Smooth muscle cell (in vitro differentiated cells): ENCODE measurements around the gene PKDREJ. TPM values are rescaled to one million over a fixed set of nuclear protein-coding genes. Genes with fewer than 3 reads are reported as not detected.

Source experiments
- DNase-seq: peaks from one replicate; lab custom pipeline; 2025; ENCODE audit not compliant: unreplicated experiment; lab: John Stamatoyannopoulos, UW
- H2AFZ ChIP-seq: fragments of 200-600 bp; sonication (generic); 2 replicates; pipeline ENCODE4 v1.6.0; 2016; ENCODE audit warnings: antibody characterized with exemption, low read depth, mild to moderate bottlenecking
- H3F3A ChIP-seq: fragments of 200-600 bp; sonication (generic); 2 replicates; pipeline ENCODE4 v1.6.0; 2017; ENCODE audit warnings: antibody characterized with exemption, low read depth
- H3K27ac ChIP-seq: fragments of 200-600 bp; sonication (generic); 2 replicates; pipeline ENCODE4 v1.5.1; 2016; ENCODE audit warnings: low read depth, mild to moderate bottlenecking
- H3K27me3 ChIP-seq: fragments of 200-600 bp; sonication (generic); 2 replicates; pipeline ENCODE4 v1.6.1; 2016; ENCODE audit warnings: low read depth, mild to moderate bottlenecking
- H3K36me3 ChIP-seq: fragments of 200-600 bp; sonication (generic); 2 replicates; pipeline ENCODE4 v1.5.1; 2016; ENCODE audit warnings: low read depth
- H3K4me1 ChIP-seq: fragments of 200-600 bp; sonication (generic); 2 replicates; pipeline ENCODE4 v1.5.1; 2016; ENCODE audit warnings: low read depth
- H3K4me2 ChIP-seq: fragments of 200-600 bp; sonication (generic); 2 replicates; pipeline ENCODE4 v1.6.0; 2016; ENCODE audit warnings: mild to moderate bottlenecking
- H3K4me3 ChIP-seq: fragments of 200-600 bp; sonication (generic); 2 replicates; pipeline ENCODE4 v1.5.1; 2016; ENCODE audit warnings: mild to moderate bottlenecking
- H3K79me2 ChIP-seq: fragments of 200-600 bp; sonication (generic); 2 replicates; pipeline ENCODE4 v1.6.0; 2016; ENCODE audit warnings: low read depth, mild to moderate bottlenecking
- H3K9ac ChIP-seq: fragments of 200-600 bp; sonication (generic); 2 replicates; pipeline ENCODE4 v1.6.0; 2016; ENCODE audit warnings: low read depth
- H3K9me3 ChIP-seq: fragments of 200-600 bp; sonication (generic); replicated peaks from 2 replicates; pipeline ENCODE4 v1.5.1; 2016; ENCODE audit warnings: low read depth
- H4K20me1 ChIP-seq: fragments of 200-600 bp; sonication (generic); 2 replicates; pipeline ENCODE4 v1.6.0; 2016; ENCODE audit warnings: low read depth
- WGBS: methylation state at CpG from one replicate; pipeline ENCODE4 v1.1.7; 2016; ENCODE audit warnings: low lambda C conversion rate; 5-methylcytosine and 5-hydroxymethylcytosine counted together
- polyA plus RNA-seq: library from polyadenylated mRNA; unstranded; fragments of >200 nt; fragmentation: Nextera tagmentation; extraction: Ambion mirVana; gene quantifications from 2 replicates; pipeline ENCODE4 v1.2.1, GENCODE V29; 2016
- total RNA-seq: library from RNA; depleted of rRNA; stranded (reverse); fragments of >200 nt; gene quantifications from 2 replicates; pipeline ENCODE4 v1.2.3, GENCODE V29; 2014
- TF ChIP-seq, protein P1 (sequence below): fragments of 200-600 bp; sonication (generic); IDR thresholded peaks from 2 replicates; pipeline ENCODE4 v1.5.1; 2017; ENCODE audit warnings: borderline replicate concordance, mild to moderate bottlenecking, antibody characterized with exemption; ENCODE audit not compliant: insufficient read depth, poor library complexity, severe bottlenecking

The PKDREJ gene
- total and polyA plus RNA-seq, 2 experiments from 2014 or later, result 0.05 TPM; not detected in 1

DNA sequence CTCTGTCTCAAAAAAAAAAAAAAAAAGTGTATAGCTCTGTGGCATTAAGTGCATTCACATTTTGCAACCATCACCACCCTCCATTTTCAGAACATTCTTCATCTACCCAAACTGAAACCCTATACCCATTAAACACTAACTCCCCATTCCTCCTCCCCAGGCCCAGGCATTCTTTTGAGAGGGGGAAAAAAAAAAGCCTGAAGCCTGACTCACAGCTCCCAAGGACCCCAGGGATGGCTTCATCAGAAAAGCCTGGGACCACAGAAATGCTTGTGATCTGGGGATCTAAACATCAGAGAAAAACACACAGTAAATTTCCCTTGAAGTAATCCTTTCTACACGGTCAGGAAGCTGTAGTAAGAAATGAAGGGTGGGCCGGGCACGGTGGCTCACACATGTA is 22.9 kb upstream of the PKDREJ start:
- Histone ChIP-seq H3K9me3 (no peaks in the 10 kb centered on the region), H3K27ac (no peak overlapping the region), H3K4me3 (no peak overlapping the region), H3F3A (no peaks in the 10 kb centered on the region), H3K79me2 (no peaks in the 10 kb centered on the region), H3K4me1 (no peaks in the 10 kb centered on the region), H3K9ac (no peak overlapping the region), H3K27me3 (no peaks in the 10 kb centered on the region), H3K4me2 (no peak overlapping the region), H4K20me1 (no peaks in the 10 kb centered on the region), H2AFZ (no peak overlapping the region), H3K36me3 (no peaks in the 10 kb centered on the region)
- WGBS, result 83% methylated on average over 3 of the region's 3 CpGs
- TF ChIP-seq, protein P1, sequence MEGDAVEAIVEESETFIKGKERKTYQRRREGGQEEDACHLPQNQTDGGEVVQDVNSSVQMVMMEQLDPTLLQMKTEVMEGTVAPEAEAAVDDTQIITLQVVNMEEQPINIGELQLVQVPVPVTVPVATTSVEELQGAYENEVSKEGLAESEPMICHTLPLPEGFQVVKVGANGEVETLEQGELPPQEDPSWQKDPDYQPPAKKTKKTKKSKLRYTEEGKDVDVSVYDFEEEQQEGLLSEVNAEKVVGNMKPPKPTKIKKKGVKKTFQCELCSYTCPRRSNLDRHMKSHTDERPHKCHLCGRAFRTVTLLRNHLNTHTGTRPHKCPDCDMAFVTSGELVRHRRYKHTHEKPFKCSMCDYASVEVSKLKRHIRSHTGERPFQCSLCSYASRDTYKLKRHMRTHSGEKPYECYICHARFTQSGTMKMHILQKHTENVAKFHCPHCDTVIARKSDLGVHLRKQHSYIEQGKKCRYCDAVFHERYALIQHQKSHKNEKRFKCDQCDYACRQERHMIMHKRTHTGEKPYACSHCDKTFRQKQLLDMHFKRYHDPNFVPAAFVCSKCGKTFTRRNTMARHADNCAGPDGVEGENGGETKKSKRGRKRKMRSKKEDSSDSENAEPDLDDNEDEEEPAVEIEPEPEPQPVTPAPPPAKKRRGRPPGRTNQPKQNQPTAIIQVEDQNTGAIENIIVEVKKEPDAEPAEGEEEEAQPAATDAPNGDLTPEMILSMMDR, result no peak
- DNase-seq, result no peak

DNA sequence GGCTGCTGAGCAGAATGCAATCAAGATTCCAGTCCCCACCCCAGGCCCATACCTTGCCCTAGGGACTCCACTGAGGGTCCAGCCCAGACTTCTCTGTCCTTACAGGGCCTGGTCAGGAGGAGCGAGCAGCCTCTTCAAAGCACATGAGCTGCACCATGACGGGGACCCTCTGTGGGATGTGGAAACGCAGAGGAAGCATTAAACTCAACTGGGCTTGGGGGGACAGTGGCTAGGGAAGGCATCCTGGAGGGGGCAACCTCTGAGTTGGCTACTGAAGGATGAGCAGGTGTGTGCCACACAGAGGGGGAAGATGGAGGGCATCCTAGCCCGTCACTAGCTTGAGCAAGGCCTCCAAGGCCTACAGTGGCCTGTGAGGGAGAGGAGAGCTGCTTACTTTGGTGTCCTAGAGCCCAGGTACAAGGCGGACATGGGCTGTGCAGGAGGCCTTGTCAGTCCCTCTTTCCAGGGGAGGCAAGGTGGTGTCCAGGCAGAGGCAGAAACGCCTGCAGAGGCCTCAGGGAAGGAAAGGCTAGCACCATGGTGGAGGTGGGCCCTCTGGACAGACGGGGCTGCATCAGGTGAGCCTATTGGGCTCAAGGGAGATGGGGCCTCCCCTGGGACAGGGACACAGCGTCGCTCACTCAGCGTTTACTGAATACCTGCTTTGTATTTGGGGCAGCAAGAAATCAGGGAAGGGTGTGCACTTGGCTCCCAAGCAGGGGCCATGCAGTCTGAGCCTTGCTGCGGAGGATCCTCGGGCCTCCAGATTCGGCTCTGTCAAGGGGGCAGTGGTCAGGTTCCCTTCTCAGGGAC is 18.9 kb upstream of the PKDREJ start:
- WGBS, result 98% methylated on average over 13 of the region's 13 CpGs
- no peaks in the 10 kb centered on the region for H3K36me3 ChIP-seq
- no peak overlapping the region for H3K4me3 ChIP-seq
- no peaks in the 10 kb centered on the region for H4K20me1 ChIP-seq
- no peak overlapping the region for H3K9ac ChIP-seq
- no peak overlapping the region for H3K27ac ChIP-seq
- H3K4me2 ChIP-seq, result no peak overlapping the region
- no peak overlapping the region for H2AFZ ChIP-seq
- no peaks in the 10 kb centered on the region for H3K9me3 ChIP-seq
- DNase-seq, result no peak
- H3K79me2 ChIP-seq, result no peaks in the 10 kb centered on the region
- no peaks in the 10 kb centered on the region for H3F3A ChIP-seq
- no peaks in the 10 kb centered on the region for H3K27me3 ChIP-seq
- H3K4me1 ChIP-seq, result no peaks in the 10 kb centered on the region
- TF ChIP-seq, protein P1, result no peak

DNA sequence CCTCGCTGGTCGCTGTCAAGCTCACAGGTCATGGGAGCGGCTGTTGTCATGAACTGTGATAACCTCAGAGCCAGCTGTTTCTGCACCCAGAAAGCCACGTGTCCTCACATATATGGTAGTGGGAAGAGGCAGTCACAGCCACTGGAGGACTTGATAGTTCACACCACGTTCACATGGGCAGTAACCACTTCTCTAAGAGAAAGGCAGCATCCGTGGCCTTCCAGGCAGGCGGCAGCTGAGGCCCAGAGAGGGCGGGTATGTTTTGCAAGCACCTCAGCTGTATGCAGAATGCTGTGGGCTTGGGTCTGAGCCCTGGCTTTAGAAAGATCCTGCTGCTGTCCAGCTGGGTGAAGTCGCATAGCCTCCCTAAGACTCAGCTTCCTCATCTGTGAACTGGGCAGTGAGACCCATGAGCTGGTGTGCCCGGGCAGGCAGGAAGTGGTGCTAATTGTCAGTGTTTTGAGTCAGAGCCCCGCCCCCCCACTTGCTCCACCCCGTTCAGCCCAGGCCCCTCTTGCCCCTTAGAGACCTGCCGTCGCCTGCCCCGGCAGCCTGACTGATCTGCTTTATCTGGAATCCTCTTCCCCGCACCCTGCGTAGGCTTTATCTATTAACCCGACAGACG is 18.0 kb upstream of the PKDREJ start:
- Histone ChIP-seq H3K9me3 (no peaks in the 10 kb centered on the region), H3K4me1 (no peaks in the 10 kb centered on the region), H3K9ac (no peak overlapping the region), H3K4me3 (no peak overlapping the region), H4K20me1 (no peaks in the 10 kb centered on the region), H3F3A (no peaks in the 10 kb centered on the region), H3K4me2 (no peak overlapping the region), H2AFZ (no peak overlapping the region), H3K36me3 (no peaks in the 10 kb centered on the region), H3K27ac (no peak overlapping the region), H3K27me3 (no peaks in the 10 kb centered on the region), H3K79me2 (no peaks in the 10 kb centered on the region)
- TF ChIP-seq, protein P1, result no peak
- DNase-seq, result no peak
- 91% methylated on average over 17 of the region's 19 CpGs for WGBS
